ACC112 (cell line): ENCODE results near the gene ZNF493.

ENCODE experiments used
- H2AFZ ChIP-seq: fragments of 200-600 bp; sonication (generic); one replicate; pipeline ENCODE4 v1.6.0; 2017; ENCODE audit warnings: antibody characterized with exemption, low read length; ENCODE audit not compliant: unreplicated experiment
- H3K27ac ChIP-seq: fragments of 200-600 bp; sonication (generic); 2 replicates; pipeline ENCODE4 v1.5.1; 2014; ENCODE audit warnings: low read depth, mild to moderate bottlenecking, antibody characterized with exemption, low read length, moderate library complexity
- H3K27me3 ChIP-seq: fragments of 200-600 bp; sonication (generic); 2 replicates; pipeline ENCODE4 v1.6.1; 2014; ENCODE audit warnings: mild to moderate bottlenecking, antibody characterized with exemption, low read length, moderate library complexity, mixed read lengths; ENCODE audit not compliant: insufficient read depth
- H3K36me3 ChIP-seq: fragments of 200-600 bp; sonication (generic); 2 replicates; pipeline ENCODE4 v1.6.1; 2016; ENCODE audit warnings: mild to moderate bottlenecking, antibody characterized with exemption, low read length, moderate library complexity, mixed read lengths; ENCODE audit not compliant: insufficient read depth
- H3K4me1 ChIP-seq: fragments of 200-600 bp; sonication (generic); one replicate; pipeline ENCODE4 v1.6.1; 2016; ENCODE audit warnings: low read length, mixed read lengths; ENCODE audit not compliant: insufficient read depth, unreplicated experiment, control insufficient read depth
- H3K4me3 ChIP-seq: fragments of 200-600 bp; sonication (generic); 2 replicates; pipeline ENCODE4 v1.5.1; 2014; ENCODE audit warnings: mild to moderate bottlenecking, low read depth, low read length
- H3K79me2 ChIP-seq: fragments of 200-600 bp; sonication (generic); one replicate; pipeline ENCODE4 v1.6.0; 2016; ENCODE audit warnings: low read length; ENCODE audit not compliant: control insufficient read depth, unreplicated experiment, insufficient read depth

ZNF493 gene

GRCh38 chr19:21396893-21397572 is at the start of gene ZNF493:
Gene ZNF493 (plus strand): TSS chr19:21397133. CDS start chr19:21397238, 105 bp downstream.
- peak within 1 kb of the TSS; percentile 91 for H2AFZ ChIP-seq
- peaks cover 10% of the 10 kb centered on the region for H3K36me3 ChIP-seq
- no peaks in the 10 kb centered on the region for H3K27me3 ChIP-seq
- peak within 1 kb of the TSS; percentile 99 for H3K4me3 ChIP-seq
- H3K27ac ChIP-seq = peak within 1 kb of the TSS; percentile 48; the same call in 1 of the 2 replicates
- H3K4me1 ChIP-seq = peaks cover 12% of the 10 kb centered on the region
- peaks cover 20% of the 10 kb centered on the region for H3K79me2 ChIP-seq

DNA sequence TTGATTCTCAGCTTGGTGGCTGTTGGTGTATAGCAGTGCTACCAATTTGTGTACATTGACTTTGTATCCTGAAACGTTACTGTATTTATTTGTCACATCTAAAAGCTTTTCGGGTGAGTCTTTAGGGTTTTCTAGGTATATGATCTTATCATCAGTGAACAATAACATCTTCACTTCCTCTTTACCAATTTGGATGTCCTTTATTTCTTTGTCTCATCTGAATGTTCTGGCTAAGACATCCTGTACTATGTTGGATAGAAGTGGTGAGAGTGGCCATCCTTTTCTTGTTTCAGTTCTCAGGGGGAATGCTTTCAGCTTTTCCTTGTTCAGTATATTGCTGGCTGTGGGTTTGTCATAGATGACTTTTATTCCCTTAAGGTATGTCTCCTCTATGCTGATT is 44.1 kb upstream of the ZNF493 start:
- Histone ChIP-seq H3K27ac (no peak overlapping the region), H3K36me3 (no peaks in the 10 kb centered on the region), H3K27me3 (no peaks in the 10 kb centered on the region), H3K4me3 (no peak overlapping the region), H2AFZ (no peak overlapping the region), H3K4me1 (no peaks in the 10 kb centered on the region), H3K79me2 (no peaks in the 10 kb centered on the region)

GRCh38 chr19:21358768-21359451 is 38.0 kb upstream of the ZNF493 start, which contains the start of gene ZNF738:
Gene ZNF738 (plus strand): TSS chr19:21359000. CDS start chr19:21359141, 141 bp downstream.
- H3K4me3 ChIP-seq = peak within 1 kb of the TSS; percentile 85
- H3K27me3 ChIP-seq = no peaks in the 10 kb centered on the region
- peaks cover 25% of the 10 kb centered on the region for H3K79me2 ChIP-seq
- H3K27ac ChIP-seq = peak within 1 kb of the TSS; percentile 78
- peak within 1 kb of the TSS; percentile 53 for H2AFZ ChIP-seq
- H3K4me1 ChIP-seq = no peaks in the 10 kb centered on the region
- peaks cover 19% of the 10 kb centered on the region for H3K36me3 ChIP-seq

DNA sequence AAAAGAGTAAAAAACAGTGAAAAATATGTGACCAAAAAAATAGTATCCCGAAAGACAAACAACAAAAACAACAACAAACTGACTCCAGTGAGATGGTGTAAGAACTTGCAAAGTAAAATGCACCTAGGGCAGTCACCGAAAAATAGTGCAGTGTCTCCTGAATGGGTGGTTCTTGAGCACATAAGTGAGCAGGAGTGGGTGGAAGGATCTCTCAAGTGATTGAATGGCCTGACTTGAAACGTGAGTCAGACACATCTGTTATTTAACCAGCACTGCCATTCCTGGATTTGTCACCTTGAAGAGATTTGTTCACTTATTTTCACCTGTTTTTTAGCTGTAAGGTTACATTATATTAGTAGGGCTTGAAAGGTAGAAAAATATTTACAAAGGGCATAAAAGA is 34.6 kb upstream of the ZNF493 start:
- H3K79me2 ChIP-seq = peaks cover 25% of the 10 kb centered on the region
- H3K4me1 ChIP-seq = no peaks in the 10 kb centered on the region
- H3K27me3 ChIP-seq = no peaks in the 10 kb centered on the region
- H3K36me3 ChIP-seq = peaks cover 42% of the 10 kb centered on the region
- no peak overlapping the region for H2AFZ ChIP-seq
- H3K4me3 ChIP-seq = no peak overlapping the region
- no peak overlapping the region for H3K27ac ChIP-seq

GRCh38 chr19:21383980-21384582 is 12.9 kb upstream of the ZNF493 start:
- Histone ChIP-seq H3K4me3 (no peak overlapping the region), H3K36me3 (peaks cover 10% of the 10 kb centered on the region), H3K79me2 (no peaks in the 10 kb centered on the region), H2AFZ (no peak overlapping the region), H3K4me1 (no peaks in the 10 kb centered on the region), H3K27me3 (no peaks in the 10 kb centered on the region), H3K27ac (no peak overlapping the region)

GRCh38 chr19:21396121-21396520 is 812 bp upstream of the ZNF493 start:
- Histone ChIP-seq H3K36me3 (peaks cover 10% of the 10 kb centered on the region), H2AFZ (no peak overlapping the region), H3K27ac (no peak overlapping the region), H3K4me3 (no peak overlapping the region), H3K4me1 (peaks cover 12% of the 10 kb centered on the region), H3K27me3 (no peaks in the 10 kb centered on the region), H3K79me2 (peaks cover 19% of the 10 kb centered on the region)

- Histone ChIP-seq H3K79me2 (peaks cover 25% of the 10 kb centered on the region), H3K27me3 (no peaks in the 10 kb centered on the region), H3K36me3 (peaks cover 10% of the 10 kb centered on the region), H3K4me3 (no peak overlapping the region), H3K27ac (no peak overlapping the region), H2AFZ (no peak overlapping the region), H3K4me1 (peaks cover 12% of the 10 kb centered on the region)
These were observed 1.9 kb downstream of the ZNF493 start for GRCh38 chr19:21398851-21399250.

GRCh38 chr19:21402303-21402985 is 5.5 kb downstream of the ZNF493 start:
- Histone ChIP-seq H3K27me3 (no peaks in the 10 kb centered on the region), H3K4me3 (no peak overlapping the region), H3K4me1 (peaks cover 12% of the 10 kb centered on the region), H3K36me3 (peaks cover 16% of the 10 kb centered on the region), H2AFZ (no peak overlapping the region), H3K79me2 (peaks cover 23% of the 10 kb centered on the region), H3K27ac (no peak overlapping the region)

DNA sequence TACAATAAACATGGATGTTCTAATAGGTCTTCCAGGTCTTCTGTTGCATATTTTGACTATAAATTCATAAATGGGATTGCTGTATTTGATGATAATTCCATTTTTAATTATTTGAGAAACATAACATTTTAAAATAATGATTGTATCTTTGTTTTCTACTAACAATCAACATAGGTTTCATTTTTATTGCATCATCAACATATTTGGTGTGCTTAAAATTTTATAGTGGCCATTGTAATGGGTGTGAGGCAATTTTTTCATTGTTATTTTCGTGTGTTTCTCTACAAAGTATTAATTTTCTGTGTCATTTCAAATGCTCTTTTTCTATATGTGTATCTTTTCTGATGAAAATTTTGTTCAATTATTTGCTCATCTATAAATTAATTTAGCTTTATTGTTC is 13.2 kb downstream of the ZNF493 start:
- Histone ChIP-seq H3K4me3 (no peak overlapping the region), H2AFZ (no peak overlapping the region), H3K79me2 (no peaks in the 10 kb centered on the region), H3K36me3 (peaks cover 10% of the 10 kb centered on the region), H3K27me3 (no peaks in the 10 kb centered on the region), H3K4me1 (no peaks in the 10 kb centered on the region), H3K27ac (no peak overlapping the region)

- Histone ChIP-seq H3K4me1 (no peaks in the 10 kb centered on the region), H3K79me2 (no peaks in the 10 kb centered on the region), H2AFZ (no peak overlapping the region), H3K27ac (no peak overlapping the region), H3K36me3 (no peaks in the 10 kb centered on the region; the same call in 1 of the 2 replicates), H3K4me3 (no peak overlapping the region), H3K27me3 (no peaks in the 10 kb centered on the region)
These were observed 25.3 kb downstream of the ZNF493 start for GRCh38 chr19:21422244-21422643.
